Type B pancreatic cell (in vitro differentiated cells): ENCODE data around the gene NUDT14. TPM values are rescaled to one million over a fixed set of nuclear protein-coding genes. Genes with fewer than 3 reads are reported as not detected.
A peak's percentile ranks its signal among the peaks of the same experiment; 100 is the strongest.

Source experiments
- DNase-seq: peaks from one replicate; pipeline ENCODE4 v3.0.0; 2021; ENCODE audit warnings: mixed read lengths; ENCODE audit not compliant: unreplicated experiment; ENCODE audit errors: extremely low spot score
- H3K27ac Mint-ChIP-seq: 2 replicates; pipeline ENCODE4 v1.8.0; 2021; ENCODE audit warnings: mild to moderate bottlenecking, mixed read lengths
- H3K27me3 Mint-ChIP-seq: 2 replicates; pipeline ENCODE4 v1.8.0; 2021; ENCODE audit warnings: mixed read lengths
- H3K36me3 Mint-ChIP-seq: 2 replicates; pipeline ENCODE4 v1.8.0; 2021; ENCODE audit warnings: mixed read lengths
- H3K4me1 Mint-ChIP-seq: one replicate; pipeline ENCODE4 v1.8.0; 2021; ENCODE audit warnings: mixed read lengths; ENCODE audit not compliant: unreplicated experiment
- H3K4me3 Mint-ChIP-seq: 2 replicates; pipeline ENCODE4 v1.8.0; 2021; ENCODE audit warnings: mild to moderate bottlenecking, mixed read lengths
- H3K9me3 Mint-ChIP-seq: 2 replicates; pipeline ENCODE4 v1.8.0; 2021; ENCODE audit warnings: mixed read lengths
- total RNA-seq: library from RNA; stranded (reverse); gene quantifications from 2 replicates; pipeline ENCODE4 v1.2.1, GENCODE V29; 2021; ENCODE audit warnings: low replicate concordance
- TF ChIP-seq, protein P1 (sequence below): fragments of 200-600 bp; sonication (generic); conservative IDR thresholded peaks from 2 replicates; pipeline ENCODE4 v1.5.0; 2021; ENCODE audit warnings: antibody characterized with exemption, mild to moderate bottlenecking

Gene NUDT14
- total RNA-seq, 1 donor from 2014 or later: 33.3 TPM

DNA sequence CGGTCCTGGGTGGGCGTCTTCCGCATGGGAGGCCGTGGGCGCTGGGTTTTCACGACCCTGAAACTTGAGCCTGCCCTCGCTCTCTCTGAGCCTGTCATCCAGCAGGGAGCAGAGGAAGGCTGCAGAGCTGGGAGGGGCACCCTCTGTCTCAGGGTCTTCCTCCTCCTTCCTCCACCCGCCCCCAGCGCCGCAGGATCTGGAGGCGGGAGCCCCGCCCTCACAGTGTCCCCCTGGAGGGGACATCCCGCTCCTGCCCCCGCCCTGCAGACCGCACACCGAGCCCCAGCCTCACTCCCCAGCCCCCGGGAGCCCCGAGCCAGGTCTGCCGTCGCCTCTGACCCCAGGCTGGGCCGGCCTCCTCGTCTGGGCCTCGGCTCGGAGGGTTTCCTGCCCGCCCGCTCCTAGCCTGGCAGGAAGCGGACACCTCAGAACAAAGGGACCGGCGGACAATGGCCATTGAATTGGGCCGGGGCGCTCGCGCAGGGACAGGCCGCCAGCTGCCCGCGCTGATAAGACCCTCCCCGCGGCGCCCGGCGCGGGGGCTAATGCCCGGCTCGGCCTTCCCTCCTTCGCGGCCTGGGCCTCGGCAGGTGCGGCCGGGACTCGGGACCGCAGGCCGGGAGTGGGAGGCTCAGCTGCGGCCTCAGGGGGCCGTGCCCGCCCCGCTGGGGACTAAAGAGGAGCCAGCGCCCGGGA lies 15.3 kb upstream of the NUDT14 start:
- no peaks in the 10 kb centered on the region for H3K36me3 Mint-ChIP-seq
- H3K27ac Mint-ChIP-seq: no peak overlapping the region
- TF ChIP-seq, protein P1, sequence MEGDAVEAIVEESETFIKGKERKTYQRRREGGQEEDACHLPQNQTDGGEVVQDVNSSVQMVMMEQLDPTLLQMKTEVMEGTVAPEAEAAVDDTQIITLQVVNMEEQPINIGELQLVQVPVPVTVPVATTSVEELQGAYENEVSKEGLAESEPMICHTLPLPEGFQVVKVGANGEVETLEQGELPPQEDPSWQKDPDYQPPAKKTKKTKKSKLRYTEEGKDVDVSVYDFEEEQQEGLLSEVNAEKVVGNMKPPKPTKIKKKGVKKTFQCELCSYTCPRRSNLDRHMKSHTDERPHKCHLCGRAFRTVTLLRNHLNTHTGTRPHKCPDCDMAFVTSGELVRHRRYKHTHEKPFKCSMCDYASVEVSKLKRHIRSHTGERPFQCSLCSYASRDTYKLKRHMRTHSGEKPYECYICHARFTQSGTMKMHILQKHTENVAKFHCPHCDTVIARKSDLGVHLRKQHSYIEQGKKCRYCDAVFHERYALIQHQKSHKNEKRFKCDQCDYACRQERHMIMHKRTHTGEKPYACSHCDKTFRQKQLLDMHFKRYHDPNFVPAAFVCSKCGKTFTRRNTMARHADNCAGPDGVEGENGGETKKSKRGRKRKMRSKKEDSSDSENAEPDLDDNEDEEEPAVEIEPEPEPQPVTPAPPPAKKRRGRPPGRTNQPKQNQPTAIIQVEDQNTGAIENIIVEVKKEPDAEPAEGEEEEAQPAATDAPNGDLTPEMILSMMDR: no peak
- H3K4me1 Mint-ChIP-seq: no peaks in the 10 kb centered on the region
- peaks cover 14% of the 10 kb centered on the region for H3K27me3 Mint-ChIP-seq
- H3K9me3 Mint-ChIP-seq: no peaks in the 10 kb centered on the region
- no peak overlapping the region for H3K4me3 Mint-ChIP-seq
- no peak for DNase-seq

DNA sequence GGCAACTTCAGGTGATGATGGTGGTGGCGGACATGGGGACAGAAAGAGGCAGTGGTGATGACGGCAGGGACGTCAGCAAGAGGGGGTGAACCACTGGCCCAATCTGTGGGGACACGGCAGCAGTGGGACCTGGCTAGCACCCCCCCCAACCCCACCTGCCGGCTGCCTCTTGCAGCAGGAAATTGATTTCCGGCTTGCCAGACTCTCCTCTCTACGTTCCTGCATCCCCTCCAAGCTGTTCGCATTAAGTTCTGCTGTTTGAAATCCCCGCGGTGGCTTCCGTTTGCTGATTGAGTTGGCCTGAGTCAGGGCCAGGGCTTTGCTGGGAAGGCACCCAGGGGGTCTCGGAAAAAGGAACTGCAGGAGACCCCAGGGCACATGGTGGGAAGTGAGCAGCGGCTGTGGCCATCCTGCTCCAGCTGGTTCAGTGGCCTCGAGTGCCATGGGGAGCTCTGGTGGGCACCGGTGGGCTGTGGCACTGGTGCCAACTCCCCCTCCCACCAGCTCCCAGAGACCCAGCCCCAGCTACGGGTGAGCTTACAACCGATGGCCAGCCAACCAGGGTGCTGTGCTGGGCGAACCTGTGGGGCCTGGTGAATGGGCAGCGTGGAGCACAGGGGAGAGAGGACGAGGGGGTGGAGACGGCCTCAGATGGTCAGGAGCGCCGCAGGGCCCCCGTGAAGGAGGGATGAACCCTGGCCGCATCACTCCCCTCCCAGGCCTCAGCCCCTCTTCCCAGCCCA lies 14.6 kb upstream of the NUDT14 start:
- Mint-ChIP-seq H3K27ac (no peak overlapping the region), H3K27me3 (peaks cover 14% of the 10 kb centered on the region), H3K4me1 (no peaks in the 10 kb centered on the region), H3K9me3 (no peaks in the 10 kb centered on the region), H3K36me3 (no peaks in the 10 kb centered on the region), H3K4me3 (no peak overlapping the region)
- DNase-seq: no peak
- TF ChIP-seq, protein P1: no peak

DNA sequence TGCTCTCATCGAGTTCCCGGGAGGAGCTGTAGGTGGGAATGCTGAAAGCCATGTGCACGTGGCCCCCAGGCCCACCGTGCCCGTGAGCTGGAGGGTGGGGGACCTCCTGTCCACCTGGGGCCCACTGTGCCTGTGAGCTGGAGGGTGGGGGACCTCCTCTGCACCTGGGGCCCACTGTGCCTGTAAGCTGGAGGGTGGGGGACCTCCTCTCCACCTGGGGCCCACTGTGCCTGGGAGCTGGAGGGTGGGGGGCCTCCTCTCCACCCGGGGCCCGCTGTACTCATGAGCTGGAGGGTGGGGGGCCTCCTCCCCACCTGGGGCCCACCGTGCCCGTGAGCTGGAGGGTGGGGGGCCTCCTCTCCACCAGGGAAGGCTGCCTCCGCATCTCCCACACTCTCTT lies 13.9 kb upstream of the NUDT14 start:
- Mint-ChIP-seq H3K4me1 (no peaks in the 10 kb centered on the region), H3K4me3 (no peak overlapping the region), H3K27me3 (peaks cover 14% of the 10 kb centered on the region), H3K36me3 (no peaks in the 10 kb centered on the region), H3K27ac (no peak overlapping the region), H3K9me3 (no peaks in the 10 kb centered on the region)
- TF ChIP-seq, protein P1: no peak
- DNase-seq: no peak

DNA sequence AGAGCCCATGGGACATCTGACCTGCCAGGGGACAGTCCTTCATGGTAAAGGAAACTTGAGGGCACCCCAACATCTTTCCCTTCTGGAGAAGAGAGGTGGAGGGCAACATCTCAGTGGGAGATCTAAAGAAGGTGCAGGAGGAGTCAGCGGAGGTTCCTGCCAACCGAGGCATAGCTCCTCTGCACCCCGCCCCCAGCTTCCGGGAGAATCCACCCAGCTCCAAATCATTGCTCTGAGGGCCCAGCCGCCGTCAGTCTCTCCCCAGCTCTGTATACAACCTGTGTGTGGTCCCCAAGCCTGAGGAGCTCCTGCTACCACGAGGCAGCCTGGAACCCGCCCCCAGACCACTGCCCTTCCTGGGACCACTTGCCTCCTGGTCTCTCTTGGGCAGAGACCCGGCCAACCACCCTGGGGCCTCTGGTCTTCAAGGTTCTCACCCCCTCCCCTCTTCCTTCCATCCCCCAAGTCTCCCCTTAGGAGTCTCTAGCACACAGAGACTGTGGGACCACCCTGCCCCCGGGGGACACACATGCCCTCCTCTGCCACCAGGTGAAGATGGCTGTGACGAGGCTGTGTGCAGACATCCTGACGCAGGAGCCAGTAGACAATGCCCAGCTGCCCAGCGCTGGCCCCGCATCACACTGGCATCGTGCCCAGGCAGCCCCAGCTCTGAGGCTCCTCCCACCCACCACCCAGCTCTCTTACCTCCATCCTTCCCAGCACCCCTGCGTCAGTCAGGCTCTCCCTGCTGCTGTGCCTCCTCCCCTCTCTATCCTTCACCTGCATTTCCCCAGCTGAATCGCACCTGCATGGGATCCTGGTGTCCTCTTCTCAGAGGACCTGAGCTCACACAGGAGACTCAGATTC lies 13.0 kb upstream of the NUDT14 start:
- TF ChIP-seq, protein P1: no peak
- Mint-ChIP-seq H3K27ac (no peak overlapping the region), H3K27me3 (peaks cover 18% of the 10 kb centered on the region), H3K4me3 (peak overlapping the region; percentile 17), H3K9me3 (no peaks in the 10 kb centered on the region), H3K4me1 (no peaks in the 10 kb centered on the region), H3K36me3 (no peaks in the 10 kb centered on the region)
- no peak for DNase-seq

DNA sequence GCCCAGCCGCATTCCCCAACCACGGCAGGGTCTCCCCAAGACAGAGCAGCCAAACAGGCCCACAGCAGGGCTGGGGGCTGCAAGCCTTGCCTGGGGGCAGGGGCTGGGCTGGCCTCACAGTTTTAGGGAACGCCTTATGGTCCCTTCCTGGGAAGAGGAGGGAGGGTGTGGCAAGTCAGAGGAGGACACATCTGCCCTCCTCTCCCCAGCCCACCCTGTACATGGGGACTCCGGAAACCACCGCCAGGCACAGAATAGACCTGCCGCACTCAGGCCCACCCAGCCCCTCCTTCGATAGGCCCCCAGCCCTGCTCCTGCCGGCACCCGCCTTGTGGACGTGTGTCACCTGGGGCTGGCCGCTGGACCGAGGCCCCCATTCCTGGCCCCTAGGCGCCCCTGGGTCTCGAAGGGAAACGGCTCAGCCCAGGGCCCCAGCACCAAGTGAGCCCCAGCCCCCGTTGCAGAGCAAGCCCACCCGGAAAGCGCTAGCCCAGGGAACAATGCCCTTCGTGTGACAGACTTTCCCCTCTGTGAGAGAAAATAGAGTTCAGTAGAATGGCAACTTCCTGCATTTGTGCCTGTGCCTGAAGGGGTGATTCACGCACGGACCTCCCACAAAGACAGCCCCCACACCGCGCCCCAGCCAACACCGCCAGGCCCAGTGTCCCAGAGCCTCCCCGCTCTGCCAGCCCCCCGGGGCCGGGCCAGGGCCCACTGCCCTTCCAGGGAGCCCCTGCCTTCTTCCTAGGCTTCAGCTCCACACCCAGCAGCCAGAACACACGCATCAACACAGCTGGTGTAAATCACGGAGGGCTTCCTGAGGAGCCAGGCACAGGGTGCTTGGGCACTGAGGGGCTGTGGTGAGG lies 12.0 kb upstream of the NUDT14 start:
- no peaks in the 10 kb centered on the region for H3K36me3 Mint-ChIP-seq
- H3K9me3 Mint-ChIP-seq: no peaks in the 10 kb centered on the region
- H3K4me3 Mint-ChIP-seq: no peak overlapping the region
- H3K27ac Mint-ChIP-seq: no peak overlapping the region
- DNase-seq: no peak
- H3K4me1 Mint-ChIP-seq: no peaks in the 10 kb centered on the region
- H3K27me3 Mint-ChIP-seq: peaks cover 18% of the 10 kb centered on the region
- TF ChIP-seq, protein P1: no peak
